ENCODE data around the gene FAM193B. TPM values are rescaled to one million over a fixed set of nuclear protein-coding genes. Genes with fewer than 3 reads are reported as not detected.
"Not testable (repeated sequence)": the region's sequence is repeated elsewhere in the genome, so short reads cannot be mapped to it uniquely, and the experiment has no call there.

Gene FAM193B
- total RNA-seq, 1 experiment from 2014 or later: 58.5 TPM

GRCh38 chr5:177535125-177535524, 19.2 kb downstream of the FAM193B start:
- ChIA-PET CTCF (no interaction called here), POLR2A (no interaction called here)
- Histone ChIP-seq H3K4me1 (ENCODE audit: control insufficient read depth, insufficient read depth, low read length) (peaks cover 35% of the 10 kb centered on the region), H3K27ac (ENCODE audit: low read length) (peak overlapping the region; percentile 45; the same call in 1 of the 2 replicates), H3K27me3 (ENCODE audit: control insufficient read depth, insufficient read depth, low read length) (no peaks in the 10 kb centered on the region), H3K36me3 (ENCODE audit: control insufficient read depth, insufficient read depth, low read length) (peaks cover 20% of the 10 kb centered on the region), H3K9me3 (ENCODE audit: control insufficient read depth, insufficient read depth, low read depth, low read length) (no peaks in the 10 kb centered on the region), H3K4me3 (ENCODE audit: low read depth in 2 of 2, low read length in 2 of 2) (no peak overlapping the region)
- no TSS peak for BruUV-seq (replicated peaks)
- DNase-seq (ENCODE audit: low read depth, low spot score): no peak
- intact Hi-C loops (cut with micrococcal nuclease; ENCODE audit: unreplicated experiment): no loop called here
- in situ Hi-C loops (cut with HindIII; ENCODE audit: low pct_unique_long_range_greater_than_20kb, low sequenced_read_pairs): no loop called here
- no peak for ATAC-seq
- TF ChIP-seq, protein P1, sequence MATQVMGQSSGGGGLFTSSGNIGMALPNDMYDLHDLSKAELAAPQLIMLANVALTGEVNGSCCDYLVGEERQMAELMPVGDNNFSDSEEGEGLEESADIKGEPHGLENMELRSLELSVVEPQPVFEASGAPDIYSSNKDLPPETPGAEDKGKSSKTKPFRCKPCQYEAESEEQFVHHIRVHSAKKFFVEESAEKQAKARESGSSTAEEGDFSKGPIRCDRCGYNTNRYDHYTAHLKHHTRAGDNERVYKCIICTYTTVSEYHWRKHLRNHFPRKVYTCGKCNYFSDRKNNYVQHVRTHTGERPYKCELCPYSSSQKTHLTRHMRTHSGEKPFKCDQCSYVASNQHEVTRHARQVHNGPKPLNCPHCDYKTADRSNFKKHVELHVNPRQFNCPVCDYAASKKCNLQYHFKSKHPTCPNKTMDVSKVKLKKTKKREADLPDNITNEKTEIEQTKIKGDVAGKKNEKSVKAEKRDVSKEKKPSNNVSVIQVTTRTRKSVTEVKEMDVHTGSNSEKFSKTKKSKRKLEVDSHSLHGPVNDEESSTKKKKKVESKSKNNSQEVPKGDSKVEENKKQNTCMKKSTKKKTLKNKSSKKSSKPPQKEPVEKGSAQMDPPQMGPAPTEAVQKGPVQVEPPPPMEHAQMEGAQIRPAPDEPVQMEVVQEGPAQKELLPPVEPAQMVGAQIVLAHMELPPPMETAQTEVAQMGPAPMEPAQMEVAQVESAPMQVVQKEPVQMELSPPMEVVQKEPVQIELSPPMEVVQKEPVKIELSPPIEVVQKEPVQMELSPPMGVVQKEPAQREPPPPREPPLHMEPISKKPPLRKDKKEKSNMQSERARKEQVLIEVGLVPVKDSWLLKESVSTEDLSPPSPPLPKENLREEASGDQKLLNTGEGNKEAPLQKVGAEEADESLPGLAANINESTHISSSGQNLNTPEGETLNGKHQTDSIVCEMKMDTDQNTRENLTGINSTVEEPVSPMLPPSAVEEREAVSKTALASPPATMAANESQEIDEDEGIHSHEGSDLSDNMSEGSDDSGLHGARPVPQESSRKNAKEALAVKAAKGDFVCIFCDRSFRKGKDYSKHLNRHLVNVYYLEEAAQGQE (IDR thresholded peaks at IDR 0.05; ENCODE audit: insufficient read depth in 1 of 2, low read depth in 2 of 2, low read length in 1 of 2): no peak
- TF ChIP-seq CTCF (IDR thresholded peaks at IDR 0.05): no peak
- no peak for TF ChIP-seq POLR2AphosphoS5 (IDR thresholded peaks at IDR 0.05; ENCODE audit: low read depth, low read length)
- TF ChIP-seq TCF7L2 (IDR thresholded peaks at IDR 0.05; ENCODE audit: low read depth, low read length): no peak
- TF ChIP-seq SIN3A (IDR thresholded peaks at IDR 0.05; ENCODE audit: borderline replicate concordance, insufficient read depth, low read depth, low read length): no peak

- intact Hi-C loops (cut with micrococcal nuclease; ENCODE audit: unreplicated experiment); POLR2A ChIA-PET; in situ Hi-C loops (cut with HindIII; ENCODE audit: low pct_unique_long_range_greater_than_20kb, low sequenced_read_pairs); H3K27ac ChIP-seq (ENCODE audit: low read length); H3K27me3 ChIP-seq (ENCODE audit: control insufficient read depth, insufficient read depth, low read length); BruUV-seq (replicated peaks); CTCF ChIA-PET; H3K9me3 ChIP-seq (ENCODE audit: control insufficient read depth, insufficient read depth, low read depth, low read length); ATAC-seq; DNase-seq (ENCODE audit: low read depth, low spot score); H3K4me3 ChIP-seq (ENCODE audit: low read depth in 2 of 2, low read length in 2 of 2): not testable (repeated sequence)
- H3K36me3 ChIP-seq (ENCODE audit: control insufficient read depth, insufficient read depth, low read length): peaks cover 20% of the 10 kb centered on the region
- H3K4me1 ChIP-seq (ENCODE audit: control insufficient read depth, insufficient read depth, low read length): peaks cover 31% of the 10 kb centered on the region
Observed at GRCh38 chr5:177534433-177534832, 19.9 kb downstream of the FAM193B start.

DNA sequence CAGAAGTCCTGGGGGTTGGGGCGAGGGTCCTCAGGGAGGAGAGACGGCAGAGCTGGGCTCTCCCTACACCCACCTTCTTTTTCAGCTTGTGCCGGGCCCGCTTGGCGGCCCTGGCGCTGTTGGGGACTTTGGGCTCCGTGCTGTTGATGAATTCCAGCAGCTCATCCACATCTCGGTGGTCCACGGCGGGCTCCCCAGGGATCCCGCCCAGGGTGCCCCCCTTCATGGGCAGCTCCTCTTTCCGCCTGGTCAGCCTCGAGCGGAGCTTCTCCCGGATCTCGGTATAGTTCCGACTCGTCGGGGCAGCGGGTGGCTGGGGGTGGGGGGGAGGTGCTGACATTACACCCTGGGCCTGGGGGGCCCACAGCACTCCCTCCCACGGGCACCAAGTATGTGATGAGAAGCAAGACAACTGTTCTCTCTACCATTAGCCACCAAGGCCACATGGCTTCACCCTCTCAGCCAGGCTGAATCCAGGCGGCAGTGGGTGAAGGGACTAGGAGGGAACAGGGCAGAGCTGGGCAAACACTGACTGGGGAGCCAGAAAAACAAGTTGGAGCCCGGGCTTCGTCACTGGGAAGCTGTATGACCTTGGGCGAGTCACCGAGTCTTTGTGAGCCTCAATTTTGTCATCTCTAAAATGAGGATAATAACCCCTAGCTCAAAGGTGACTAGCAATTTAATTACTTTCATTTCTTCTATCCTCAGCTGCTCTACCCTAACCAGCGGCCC, 23.0 kb downstream of the FAM193B start:
- no peak for ATAC-seq
- BruUV-seq (replicated peaks): no TSS peak
- Histone ChIP-seq H3K27me3 (ENCODE audit: control insufficient read depth, insufficient read depth, low read length) (no peaks in the 10 kb centered on the region), H3K36me3 (ENCODE audit: control insufficient read depth, insufficient read depth, low read length) (peaks cover 18% of the 10 kb centered on the region), H3K4me1 (ENCODE audit: control insufficient read depth, insufficient read depth, low read length) (peaks cover 3% of the 10 kb centered on the region), H3K27ac (ENCODE audit: low read length) (no peak overlapping the region), H3K4me3 (ENCODE audit: low read depth in 2 of 2, low read length in 2 of 2) (no peak overlapping the region), H3K9me3 (ENCODE audit: control insufficient read depth, insufficient read depth, low read depth, low read length) (no peaks in the 10 kb centered on the region)
- DNase-seq (ENCODE audit: low read depth, low spot score): no peak
- ChIA-PET CTCF (interaction anchor here (0.5 kb wide), 1 partner anchor 557 kb away, joined by 4 read pairs; no protein-coding TSS in a partner anchor), POLR2A (no interaction called here)
- intact Hi-C loops (cut with micrococcal nuclease; ENCODE audit: unreplicated experiment) (no loop called here), in situ Hi-C loops (cut with HindIII; ENCODE audit: low pct_unique_long_range_greater_than_20kb, low sequenced_read_pairs) (no loop called here)
- TF ChIP-seq SIN3A (IDR thresholded peaks at IDR 0.05; ENCODE audit: borderline replicate concordance, insufficient read depth, low read depth, low read length): no peak
- TF ChIP-seq POLR2AphosphoS5 (IDR thresholded peaks at IDR 0.05; ENCODE audit: low read depth, low read length): no peak
- no peak for TF ChIP-seq CTCF (IDR thresholded peaks at IDR 0.05)
- TF ChIP-seq, protein P1 (IDR thresholded peaks at IDR 0.05; ENCODE audit: insufficient read depth in 1 of 2, low read depth in 2 of 2, low read length in 1 of 2): no peak
- TF ChIP-seq TCF7L2 (IDR thresholded peaks at IDR 0.05; ENCODE audit: low read depth, low read length): no peak

Data from Panc1 (cell line).